Adrenal gland (tissue), 12 donors: Measurements from ENCODE around the gene IDH2. TPM values are rescaled to one million over a fixed set of nuclear protein-coding genes. Genes with fewer than 3 reads are reported as not detected.

Experiments
- DNase-seq, 7 donors: peaks; one replicate each; pipeline ENCODE4 v3.0.0-alpha.2; 2019 to 2020
- H3K27ac ChIP-seq, 5 donors: fragments of 200-600 bp; sonication (generic) in 4 of 5; 1 replicate in 3 of 5; 2 replicates in 2 of 5; pipeline versions ENCODE4 v1.5.1 to v1.8.0; 2016 to 2020; ENCODE audit warnings: mild to moderate bottlenecking in 1 of 5
- H3K27me3 ChIP-seq: fragments of 200-600 bp; 2 replicates; pipeline ENCODE4 v1.8.0; 2021
- H3K36me3 ChIP-seq, 2 donors: fragments of 200-600 bp; replicated peaks in 1 of 2; 1 replicate in 1 of 2; 2 replicates in 1 of 2; pipeline versions ENCODE4 v1.5.1 to v1.8.0; 2018 to 2022
- H3K4me1 ChIP-seq, 2 donors: fragments of 200-600 bp; replicated peaks in 1 of 2; 1 replicate in 1 of 2; 2 replicates in 1 of 2; pipeline versions ENCODE4 v1.5.1 to v1.8.0; 2018 to 2021
- H3K4me3 ChIP-seq, 4 donors: fragments of 200-600 bp; sonication (generic) in 3 of 4; one replicate each; pipeline ENCODE4 v1.5.1; 2016 to 2018
- H3K9me3 ChIP-seq, 3 donors: fragments of 200-600 bp; sonication (generic) in 1 of 3; replicated peaks in 1 of 3; 1 replicate in 2 of 3; 2 replicates in 1 of 3; pipeline versions ENCODE4 v1.5.1 to v1.8.0; 2016 to 2021
- POLR2A ChIP-seq, 2 donors: fragments of 450-650 bp; IDR thresholded peaks; one replicate each; pipeline ENCODE4 v1.6.1; 2017; ENCODE audit warnings: antibody characterized with exemption in 2 of 2, mild to moderate bottlenecking in 2 of 2, moderate library complexity in 1 of 2
- WGBS, 4 donors: extraction: QIAGEN DNeasy Blood & Tissue Kit in 2 of 4; methylation state at CpG; one replicate each; pipeline versions ENCODE4 v1.1.5 to v1.1.7; 2013 to 2017; 5-methylcytosine and 5-hydroxymethylcytosine counted together
- intact Hi-C, 2 donors: fragments of 100-400 bp; cut with DNase I; formaldehyde crosslinking; loops; one replicate each; pipeline versions ENCODE4 v1.14.1 to v1.15.0; 2022 to 2023
- polyA plus RNA-seq, 3 donors: library from polyadenylated mRNA; stranded (reverse); fragments of 200-250 nt in 2 of 3; fragments of 350-450 nt in 1 of 3; fragmentation: Illumina TruSeq in 1 of 3; extraction: RNeasy Lipid Tissue Mini Kit (QIAGEN cat#74804) in 1 of 3; gene quantifications; one replicate each; pipeline ENCODE4 v1.2.3, GENCODE V29; 2013 to 2014
- total RNA-seq, 9 donors: library from RNA; depleted of rRNA in 4 of 9; stranded (reverse); fragments of >200 nt in 4 of 9; fragments of 120-200 nt in 1 of 9; fragmentation: NEBNext Ultra II Directional in 1 of 9; extraction: Animal tissue kit (Norgen Biotek cat#: 25700) in 1 of 9; gene quantifications; one replicate each; pipeline versions ENCODE4 v1.1.0 to v1.2.4, GENCODE V29; 2013 to 2023
- TF ChIP-seq, protein P1 (sequence below), 6 experiments: fragments of 450-650 bp in 4 of 6; fragments of 200-600 bp in 2 of 6; sonication (generic) in 1 of 6; IDR thresholded peaks; 1 replicate in 5 of 6; 2 replicates in 1 of 6; pipeline versions ENCODE4 v1.5.1 to v1.8.0; 2016 to 2021; ENCODE audit warnings: antibody characterized with exemption in 6 of 6, mild to moderate bottlenecking in 2 of 6, moderate library complexity in 1 of 6
- donor health status: healthy with polysubstance abuse.
- donor health status: Bipolar disorder and iron deficiency.
- donor health status: DM: yes; HTN: yes; CAD: no.
- donor health status: DM: no; HTN: no; CAD: no.
- donor health status: DM: no; HTN: no; CAD: no.
- donor health status: DM: yes; HTN: yes; CAD: no.

IDH2 gene
- total and polyA plus RNA-seq, 12 donors: 10.3 to 33.6 (median 19.3) TPM

DNA sequence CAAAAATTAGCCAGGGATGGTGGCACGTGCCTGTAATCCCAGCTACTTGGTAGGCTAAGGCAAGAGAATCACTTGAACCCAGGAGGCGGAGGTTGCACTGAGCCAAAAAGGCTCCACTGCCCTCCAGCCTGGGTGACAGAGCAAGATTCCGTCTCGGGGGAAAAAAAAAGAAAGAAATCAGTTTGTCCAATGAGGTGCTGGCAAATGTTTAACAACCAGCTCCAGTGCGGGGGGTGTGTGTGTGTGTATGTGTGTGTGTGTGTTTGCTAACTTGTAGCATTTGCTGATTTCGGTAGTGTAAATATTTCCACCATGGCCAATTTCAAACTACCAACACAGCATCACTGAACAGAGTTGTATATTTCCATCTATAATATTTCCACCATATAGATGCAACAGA lies 23.8 kb upstream of the IDH2 start:
- DNase-seq: no peak
- intact Hi-C loops: no loop called here
- no peaks in the 10 kb centered on the region for H3K36me3 ChIP-seq
- H3K4me3 ChIP-seq: no peak overlapping the region
- H3K27me3 ChIP-seq: no peaks in the 10 kb centered on the region
- H3K9me3 ChIP-seq: no peaks in the 10 kb centered on the region
- TF ChIP-seq, protein P1, sequence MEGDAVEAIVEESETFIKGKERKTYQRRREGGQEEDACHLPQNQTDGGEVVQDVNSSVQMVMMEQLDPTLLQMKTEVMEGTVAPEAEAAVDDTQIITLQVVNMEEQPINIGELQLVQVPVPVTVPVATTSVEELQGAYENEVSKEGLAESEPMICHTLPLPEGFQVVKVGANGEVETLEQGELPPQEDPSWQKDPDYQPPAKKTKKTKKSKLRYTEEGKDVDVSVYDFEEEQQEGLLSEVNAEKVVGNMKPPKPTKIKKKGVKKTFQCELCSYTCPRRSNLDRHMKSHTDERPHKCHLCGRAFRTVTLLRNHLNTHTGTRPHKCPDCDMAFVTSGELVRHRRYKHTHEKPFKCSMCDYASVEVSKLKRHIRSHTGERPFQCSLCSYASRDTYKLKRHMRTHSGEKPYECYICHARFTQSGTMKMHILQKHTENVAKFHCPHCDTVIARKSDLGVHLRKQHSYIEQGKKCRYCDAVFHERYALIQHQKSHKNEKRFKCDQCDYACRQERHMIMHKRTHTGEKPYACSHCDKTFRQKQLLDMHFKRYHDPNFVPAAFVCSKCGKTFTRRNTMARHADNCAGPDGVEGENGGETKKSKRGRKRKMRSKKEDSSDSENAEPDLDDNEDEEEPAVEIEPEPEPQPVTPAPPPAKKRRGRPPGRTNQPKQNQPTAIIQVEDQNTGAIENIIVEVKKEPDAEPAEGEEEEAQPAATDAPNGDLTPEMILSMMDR (IDR thresholded peaks at IDR 0.05): no peak
- no peak for TF ChIP-seq POLR2A (IDR thresholded peaks at IDR 0.05)
- H3K4me1 ChIP-seq: no peaks in the 10 kb centered on the region
- WGBS, 4 donors: 80 to 90% (median 86%) methylated on average over 6 of the region's 6 CpGs
- no peak overlapping the region for H3K27ac ChIP-seq

DNA sequence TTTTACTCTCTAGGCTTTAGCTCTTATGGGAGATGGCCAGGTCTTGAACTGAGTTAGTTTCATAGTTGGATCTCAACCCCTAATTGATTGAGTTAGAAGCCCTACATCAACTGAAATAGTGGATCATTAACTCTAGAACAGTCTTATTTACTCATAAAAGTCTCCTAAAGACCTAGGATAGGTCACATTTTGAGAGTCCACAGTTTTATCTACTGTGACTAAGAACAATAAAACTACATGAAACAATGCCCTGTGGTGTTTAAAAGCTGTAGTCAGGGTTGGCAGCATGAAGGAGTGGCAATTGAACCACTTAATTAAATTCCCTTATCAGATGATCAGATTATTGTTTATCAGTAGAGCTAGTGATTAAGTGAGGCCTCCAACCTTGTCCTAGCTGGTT lies 22.2 kb upstream of the IDH2 start:
- no peaks in the 10 kb centered on the region for H3K4me1 ChIP-seq
- H3K9me3 ChIP-seq: no peaks in the 10 kb centered on the region
- H3K27me3 ChIP-seq: no peaks in the 10 kb centered on the region
- no peaks in the 10 kb centered on the region for H3K36me3 ChIP-seq
- H3K27ac ChIP-seq: no peak overlapping the region
- no peak for TF ChIP-seq POLR2A (IDR thresholded peaks at IDR 0.05)
- TF ChIP-seq, protein P1 (IDR thresholded peaks at IDR 0.05): no peak
- no peak overlapping the region for H3K4me3 ChIP-seq
- intact Hi-C loops: no loop called here
- no peak for DNase-seq

DNA sequence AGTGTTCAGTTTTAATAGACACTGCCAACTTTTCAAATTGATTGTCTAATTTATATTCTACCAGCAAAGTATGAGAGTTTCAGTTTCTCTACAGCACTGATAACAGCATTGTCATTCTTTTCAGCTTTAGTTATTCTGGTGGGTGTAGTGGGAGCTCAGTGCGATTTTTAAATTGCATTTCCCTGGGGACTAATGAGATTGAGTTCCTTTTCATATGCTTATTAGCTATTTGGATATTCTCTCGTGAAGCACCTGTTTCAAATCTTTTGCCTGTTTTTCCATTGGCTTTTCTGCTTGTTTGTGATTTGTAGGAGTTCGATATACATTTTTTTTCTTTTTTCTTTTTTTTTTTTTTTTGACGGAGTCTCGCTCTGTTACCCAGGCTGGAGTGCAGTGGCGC lies 18.8 kb upstream of the IDH2 start:
- H3K9me3 ChIP-seq: no peaks in the 10 kb centered on the region
- no peak overlapping the region for H3K27ac ChIP-seq
- no peak for DNase-seq
- H3K4me3 ChIP-seq: no peak overlapping the region
- no peaks in the 10 kb centered on the region for H3K36me3 ChIP-seq
- no peak for TF ChIP-seq POLR2A (IDR thresholded peaks at IDR 0.05)
- H3K4me1 ChIP-seq: no peaks in the 10 kb centered on the region
- 78 to 87% (median 82%) methylated on average over 6 of the region's 6 CpGs for WGBS, 4 donors
- intact Hi-C loops: no loop called here
- no peaks in the 10 kb centered on the region for H3K27me3 ChIP-seq

DNA sequence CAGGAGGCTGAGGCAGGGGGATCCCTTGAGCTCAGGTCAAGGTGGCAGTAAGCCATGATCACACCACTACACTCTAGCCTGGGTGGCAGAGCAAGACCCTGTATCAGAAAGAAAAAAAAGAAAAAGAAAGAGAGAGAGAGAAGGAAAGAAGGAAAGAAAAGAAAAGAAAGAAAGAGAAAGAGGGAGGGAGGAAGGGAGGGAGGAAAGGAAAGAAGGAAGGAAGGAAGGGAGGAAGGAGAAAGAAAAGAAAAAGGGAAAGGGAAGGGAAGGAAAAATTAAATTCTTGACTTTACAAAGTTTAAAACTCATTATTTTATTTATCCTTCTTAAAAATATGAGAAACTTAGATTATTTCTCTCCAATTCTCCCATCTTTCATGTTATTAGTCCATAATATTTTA lies 17.1 kb upstream of the IDH2 start:
- Histone ChIP-seq H3K27ac (no peak overlapping the region), H3K27me3 (no peaks in the 10 kb centered on the region), H3K36me3 (no peaks in the 10 kb centered on the region), H3K4me1 (no peaks in the 10 kb centered on the region), H3K4me3 (no peak overlapping the region), H3K9me3 (peaks cover 0 to 4% (median 0%) of the 10 kb centered on the region in 3 donors)
- no peak for TF ChIP-seq POLR2A (IDR thresholded peaks at IDR 0.05)
- TF ChIP-seq, protein P1 (IDR thresholded peaks at IDR 0.05): no peak
- intact Hi-C loops: no loop called here
- no peak for DNase-seq

DNA sequence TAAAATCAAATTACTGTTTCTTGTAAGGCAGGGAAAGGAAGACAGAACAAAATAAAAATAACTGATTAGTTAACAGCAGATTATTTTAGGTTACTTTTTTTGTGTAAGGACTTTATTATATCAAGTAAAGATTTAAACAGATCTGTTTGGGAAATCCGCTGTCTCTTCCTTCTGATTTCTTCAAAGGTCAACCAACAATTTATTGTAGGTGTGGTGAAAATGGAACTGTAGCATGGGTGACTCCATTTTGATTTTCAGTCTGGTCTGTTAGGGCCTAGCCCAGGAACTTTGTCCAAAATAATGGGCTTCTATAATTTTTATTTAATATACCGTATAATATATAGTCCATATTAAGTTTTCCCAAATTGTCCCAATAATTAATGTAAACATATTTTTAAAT lies 13.5 kb upstream of the IDH2 start:
- Histone ChIP-seq H3K27me3 (no peaks in the 10 kb centered on the region), H3K4me3 (no peak overlapping the region), H3K9me3 (peaks cover 0 to 4% (median 0%) of the 10 kb centered on the region in 3 donors), H3K4me1 (no peaks in the 10 kb centered on the region), H3K27ac (no peak overlapping the region), H3K36me3 (no peaks in the 10 kb centered on the region)
- no peak for TF ChIP-seq POLR2A (IDR thresholded peaks at IDR 0.05)
- TF ChIP-seq, protein P1 (IDR thresholded peaks at IDR 0.05): no peak
- DNase-seq: no peak
- intact Hi-C loops: no loop called here
- 79 to 96% (median 91%) methylated on average over 2 of the region's 2 CpGs for WGBS, 4 donors
